Measurements from ENCODE around the gene NUDT8. TPM values are rescaled to one million over a fixed set of nuclear protein-coding genes. Genes with fewer than 3 reads are reported as not detected.

NUDT8 gene
- total RNA-seq, 1 donor from 2014 or later = 12.6 TPM

DNA sequence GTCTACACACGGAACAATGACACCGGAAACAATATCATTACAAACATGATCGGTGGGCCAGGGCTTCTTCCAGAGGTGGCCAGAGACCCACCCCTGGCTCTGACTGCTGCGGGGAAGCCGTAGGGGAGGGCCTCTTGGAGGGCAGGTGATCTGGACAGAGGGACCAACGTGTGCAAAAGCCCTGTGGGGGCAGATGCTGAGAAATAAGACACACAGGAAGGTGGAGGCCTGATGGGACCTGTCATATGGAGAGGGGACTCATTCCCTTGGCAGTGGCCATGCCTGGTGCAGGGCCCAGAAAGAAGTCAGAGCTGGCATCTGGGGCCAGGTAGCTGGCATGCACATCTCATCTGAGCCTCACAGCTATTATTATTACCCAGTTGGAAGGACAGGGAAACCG lies 43.6 kb upstream of the NUDT8 start:
- H3K27me3 Mint-ChIP-seq (ENCODE audit: low read depth) = peaks cover 38% of the 10 kb centered on the region
- TF ChIP-seq, protein P1, sequence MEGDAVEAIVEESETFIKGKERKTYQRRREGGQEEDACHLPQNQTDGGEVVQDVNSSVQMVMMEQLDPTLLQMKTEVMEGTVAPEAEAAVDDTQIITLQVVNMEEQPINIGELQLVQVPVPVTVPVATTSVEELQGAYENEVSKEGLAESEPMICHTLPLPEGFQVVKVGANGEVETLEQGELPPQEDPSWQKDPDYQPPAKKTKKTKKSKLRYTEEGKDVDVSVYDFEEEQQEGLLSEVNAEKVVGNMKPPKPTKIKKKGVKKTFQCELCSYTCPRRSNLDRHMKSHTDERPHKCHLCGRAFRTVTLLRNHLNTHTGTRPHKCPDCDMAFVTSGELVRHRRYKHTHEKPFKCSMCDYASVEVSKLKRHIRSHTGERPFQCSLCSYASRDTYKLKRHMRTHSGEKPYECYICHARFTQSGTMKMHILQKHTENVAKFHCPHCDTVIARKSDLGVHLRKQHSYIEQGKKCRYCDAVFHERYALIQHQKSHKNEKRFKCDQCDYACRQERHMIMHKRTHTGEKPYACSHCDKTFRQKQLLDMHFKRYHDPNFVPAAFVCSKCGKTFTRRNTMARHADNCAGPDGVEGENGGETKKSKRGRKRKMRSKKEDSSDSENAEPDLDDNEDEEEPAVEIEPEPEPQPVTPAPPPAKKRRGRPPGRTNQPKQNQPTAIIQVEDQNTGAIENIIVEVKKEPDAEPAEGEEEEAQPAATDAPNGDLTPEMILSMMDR (IDR thresholded peaks at IDR 0.05) = no peak
- peaks cover 2% of the 10 kb centered on the region for H3K36me3 Mint-ChIP-seq (ENCODE audit: low read depth)
- no peak for DNase-seq (ENCODE audit: low spot score)
- no peaks in the 10 kb centered on the region for H3K4me1 Mint-ChIP-seq (ENCODE audit: low read depth)
- no peak overlapping the region for H3K4me3 Mint-ChIP-seq (ENCODE audit: unreplicated experiment)
- H3K9me3 Mint-ChIP-seq (ENCODE audit: low read depth) = peaks cover 10% of the 10 kb centered on the region
- no peak overlapping the region for H3K27ac Mint-ChIP-seq (ENCODE audit: unreplicated experiment)

DNA sequence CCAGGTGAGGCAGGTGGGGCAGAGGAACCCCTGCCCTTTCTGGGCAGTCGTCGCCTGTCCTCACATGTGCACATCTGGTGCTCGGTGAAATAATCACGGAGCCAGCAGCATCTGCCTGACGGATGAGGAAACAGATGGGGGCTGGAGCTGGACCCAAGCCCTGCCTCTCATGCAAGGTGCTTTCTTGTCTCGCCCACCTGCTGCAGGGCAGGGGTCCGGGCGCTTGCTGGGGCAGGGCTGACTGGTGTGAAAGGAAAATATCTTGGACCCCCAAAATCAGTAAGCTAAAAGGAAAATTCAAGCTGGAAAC lies 41.4 kb upstream of the NUDT8 start:
- no peak for DNase-seq (ENCODE audit: low spot score)
- peaks cover 2% of the 10 kb centered on the region for H3K36me3 Mint-ChIP-seq (ENCODE audit: low read depth)
- peaks cover 17% of the 10 kb centered on the region for H3K27me3 Mint-ChIP-seq (ENCODE audit: low read depth)
- H3K4me1 Mint-ChIP-seq (ENCODE audit: low read depth) = no peaks in the 10 kb centered on the region
- peaks cover 4% of the 10 kb centered on the region for H3K9me3 Mint-ChIP-seq (ENCODE audit: low read depth)
- no peak overlapping the region for H3K4me3 Mint-ChIP-seq (ENCODE audit: unreplicated experiment)
- H3K27ac Mint-ChIP-seq (ENCODE audit: unreplicated experiment) = no peak overlapping the region
- TF ChIP-seq, protein P1 (IDR thresholded peaks at IDR 0.05) = no peak

DNA sequence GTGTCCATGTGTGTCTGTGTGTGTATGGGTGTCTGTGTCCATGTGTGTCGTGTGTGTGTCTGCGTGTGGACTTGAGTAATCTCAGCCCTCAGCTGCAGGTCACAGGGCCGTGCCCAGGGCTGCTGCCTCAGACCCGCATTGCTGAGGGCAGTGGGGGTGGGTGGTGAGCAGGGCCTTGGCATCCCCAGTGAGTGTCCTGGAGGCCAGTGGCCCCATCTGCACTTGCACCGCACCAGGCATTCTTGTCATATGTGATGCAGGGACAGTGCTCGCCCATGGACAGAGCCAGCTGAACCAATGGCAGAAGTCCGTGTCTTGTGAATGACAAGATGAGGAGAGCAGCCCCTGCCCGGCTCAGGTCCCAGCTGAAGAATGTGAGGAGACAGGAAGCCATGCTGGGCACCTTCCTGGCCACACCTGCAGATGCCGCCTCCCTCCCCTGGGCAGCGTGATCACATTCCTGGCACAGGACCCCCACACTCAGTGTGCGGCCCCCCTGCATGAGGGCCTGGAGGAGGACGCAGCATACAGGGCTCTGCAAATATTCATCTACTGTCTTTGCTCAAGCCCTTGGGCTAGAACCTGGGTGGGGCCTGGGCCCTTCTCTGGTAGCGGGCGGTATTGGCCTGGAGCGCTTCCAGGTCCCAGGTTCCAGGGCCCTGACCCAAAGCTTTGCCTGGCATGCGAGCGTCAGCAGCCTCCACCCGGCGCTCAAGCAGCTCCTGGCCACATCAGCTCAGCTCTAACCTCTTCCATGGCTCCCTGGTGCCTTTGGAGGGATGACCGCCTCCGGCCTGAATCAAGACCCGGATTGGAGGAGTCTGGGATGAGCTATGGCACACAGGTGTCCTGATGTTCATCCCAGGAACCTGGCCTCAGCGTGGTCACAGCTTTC lies 40.8 kb upstream of the NUDT8 start:
- peaks cover 1% of the 10 kb centered on the region for H3K9me3 Mint-ChIP-seq (ENCODE audit: low read depth)

DNA sequence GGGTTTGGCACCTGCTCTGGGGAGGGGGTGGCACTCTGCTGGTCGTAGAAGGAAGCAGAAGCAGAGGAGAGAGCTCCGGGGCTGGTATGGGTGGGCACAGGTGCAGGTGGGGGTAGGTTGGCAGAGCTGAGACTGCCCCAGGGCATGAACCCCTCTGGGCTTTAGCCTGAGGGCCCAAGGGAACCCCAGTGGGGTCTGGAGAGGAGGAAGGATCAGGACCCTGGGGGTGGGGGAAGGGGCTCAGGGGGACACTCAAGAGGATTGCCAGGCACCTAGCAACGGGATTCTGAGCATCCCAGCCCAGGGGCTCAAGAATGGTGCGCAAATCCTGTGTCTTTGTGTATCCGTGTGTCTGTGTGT lies 38.4 kb upstream of the NUDT8 start:
- TF ChIP-seq, protein P1 (IDR thresholded peaks at IDR 0.05) = no peak
- no peaks in the 10 kb centered on the region for H3K9me3 Mint-ChIP-seq (ENCODE audit: low read depth)
- peaks cover 2% of the 10 kb centered on the region for H3K27me3 Mint-ChIP-seq (ENCODE audit: low read depth)
- no peaks in the 10 kb centered on the region for H3K36me3 Mint-ChIP-seq (ENCODE audit: low read depth)
- no peak overlapping the region for H3K27ac Mint-ChIP-seq (ENCODE audit: unreplicated experiment)
- H3K4me3 Mint-ChIP-seq (ENCODE audit: unreplicated experiment) = no peak overlapping the region
- no peaks in the 10 kb centered on the region for H3K4me1 Mint-ChIP-seq (ENCODE audit: low read depth)
- DNase-seq (ENCODE audit: low spot score) = peak; percentile 58

More for the DNA sequence above, 40.8 kb upstream of the NUDT8 start:
- Mint-ChIP-seq H3K4me1 (ENCODE audit: low read depth) (no peaks in the 10 kb centered on the region), H3K27ac (ENCODE audit: unreplicated experiment) (no peak overlapping the region), H3K36me3 (ENCODE audit: low read depth) (peaks cover 1% of the 10 kb centered on the region), H3K4me3 (ENCODE audit: unreplicated experiment) (no peak overlapping the region), H3K27me3 (ENCODE audit: low read depth) (peaks cover 14% of the 10 kb centered on the region)
- TF ChIP-seq, protein P1 (IDR thresholded peaks at IDR 0.05) = no peak
- no peak for DNase-seq (ENCODE audit: low spot score)

DNA sequence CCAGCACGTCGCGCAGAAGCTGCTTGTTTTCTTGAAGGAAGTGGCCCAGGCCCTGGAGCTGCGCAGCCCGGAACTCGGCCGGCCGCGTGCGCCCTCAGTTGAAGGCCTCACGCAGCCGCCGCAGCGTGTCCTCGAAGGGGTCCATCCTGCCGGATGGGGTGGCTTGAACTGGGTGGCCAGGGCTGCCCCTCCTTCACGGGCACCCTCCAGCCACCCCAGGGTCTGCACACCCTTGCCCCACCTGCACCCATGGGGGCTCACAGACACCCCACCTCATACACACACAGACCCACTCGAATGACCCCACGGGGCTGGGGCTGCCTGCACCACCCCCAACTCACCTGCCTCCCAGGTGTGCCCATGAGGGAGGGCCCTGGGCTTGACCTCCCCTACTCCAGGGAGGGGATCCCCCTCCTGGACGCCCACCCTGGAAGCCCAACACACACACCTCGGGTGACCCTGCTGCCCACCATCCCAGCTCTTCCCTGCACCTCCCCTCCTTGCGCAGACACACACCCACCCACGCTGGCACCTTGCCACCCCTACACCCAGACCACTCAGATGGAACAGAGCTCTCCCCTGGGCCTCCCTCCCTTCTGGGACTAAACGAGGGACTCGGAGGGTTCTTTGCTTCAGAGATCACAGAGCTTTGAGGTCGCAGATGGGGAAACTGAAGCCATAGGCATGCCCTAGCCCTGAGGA lies 37.9 kb upstream of the NUDT8 start:
- TF ChIP-seq, protein P1 (IDR thresholded peaks at IDR 0.05) = no peak
- Mint-ChIP-seq H3K27ac (ENCODE audit: unreplicated experiment) (no peak overlapping the region), H3K4me1 (ENCODE audit: low read depth) (no peaks in the 10 kb centered on the region), H3K27me3 (ENCODE audit: low read depth) (peaks cover 5% of the 10 kb centered on the region), H3K36me3 (ENCODE audit: low read depth) (no peaks in the 10 kb centered on the region), H3K9me3 (ENCODE audit: low read depth) (no peaks in the 10 kb centered on the region), H3K4me3 (ENCODE audit: unreplicated experiment) (no peak overlapping the region)
- peak; percentile 77 for DNase-seq (ENCODE audit: low spot score)

Data from chondrocyte (in vitro differentiated cells).